ENCODE data around the gene C4B. TPM values are rescaled to one million over a fixed set of nuclear protein-coding genes. Genes with fewer than 3 reads are reported as not detected.
"Not testable (repeated sequence)": the region's sequence is repeated elsewhere in the genome, so short reads cannot be mapped to it uniquely, and the experiment has no call there.

C4B gene
- 9.2 and 14.4 TPM in 2 replicates for polyA plus RNA-seq (2011; rRNA removed)
- 4.5 and 6.2 TPM in 2 replicates for polyA minus RNA-seq (2011; rRNA and poly(A)+ RNA removed)

DNA sequence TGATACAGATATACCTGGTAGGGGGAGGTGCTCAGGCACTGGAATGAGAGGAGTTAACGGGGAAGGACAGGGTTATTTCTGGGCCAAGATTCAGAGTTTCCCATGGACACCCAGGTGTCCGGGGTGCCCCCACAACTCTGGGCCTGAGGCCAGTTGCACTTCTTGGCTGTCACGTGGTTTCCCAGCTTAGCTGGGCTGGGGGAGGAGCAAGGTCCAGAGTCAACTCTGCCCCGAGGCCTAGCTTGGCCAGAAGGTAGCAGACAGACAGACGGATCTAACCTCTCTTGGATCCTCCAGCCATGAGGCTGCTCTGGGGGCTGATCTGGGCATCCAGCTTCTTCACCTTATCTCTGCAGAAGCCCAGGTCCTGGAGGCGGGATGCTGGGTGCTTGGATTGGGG, at the start of gene C4B:
C4B (plus strand) TSS at position 249 of the 400 bp plus-strand sequence; CDS start at position 300, 51 bp downstream.
- H3K36me3 ChIP-seq (ENCODE audit: control insufficient read depth, insufficient read depth, low read length); DNase-seq (ENCODE audit: low read depth); H3K4me3 ChIP-seq (ENCODE audit: low read depth, low read length); POLR2A ChIA-PET; CTCF ChIA-PET; H3K27me3 ChIP-seq (ENCODE audit: control insufficient read depth, insufficient read depth, low read length): not testable (repeated sequence)

DNA sequence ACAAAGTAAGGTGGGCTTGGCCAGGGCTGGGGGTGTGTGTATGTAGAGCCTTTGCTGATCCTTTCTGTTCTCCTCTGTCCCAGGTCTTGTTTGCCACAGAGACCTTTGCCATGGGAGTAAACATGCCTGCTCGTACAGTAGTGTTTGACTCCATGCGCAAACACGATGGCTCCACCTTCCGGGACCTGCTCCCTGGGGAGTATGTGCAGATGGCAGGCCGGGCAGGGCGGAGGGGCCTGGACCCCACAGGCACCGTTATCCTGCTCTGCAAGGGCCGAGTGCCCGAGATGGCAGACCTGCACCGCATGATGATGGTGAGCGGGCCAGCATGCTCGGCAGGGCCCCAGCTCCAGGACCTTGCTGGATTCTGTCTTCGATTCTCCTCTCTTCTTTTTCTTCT, 48.9 kb upstream of the C4B start:
- Histone ChIP-seq H3K27me3 (ENCODE audit: control insufficient read depth, insufficient read depth, low read length) (no peaks in the 10 kb centered on the region), H3K4me3 (ENCODE audit: low read depth, low read length) (no peak overlapping the region), H3K36me3 (ENCODE audit: control insufficient read depth, insufficient read depth, low read length) (peaks cover 55% of the 10 kb centered on the region)
- CTCF ChIA-PET = interaction anchor here (1.0 kb wide), 1 partner anchor 14 kb away, joined by 3 read pairs; no protein-coding TSS in a partner anchor
- DNase-seq (ENCODE audit: low read depth) = no peak
- TF ChIP-seq, protein P1, sequence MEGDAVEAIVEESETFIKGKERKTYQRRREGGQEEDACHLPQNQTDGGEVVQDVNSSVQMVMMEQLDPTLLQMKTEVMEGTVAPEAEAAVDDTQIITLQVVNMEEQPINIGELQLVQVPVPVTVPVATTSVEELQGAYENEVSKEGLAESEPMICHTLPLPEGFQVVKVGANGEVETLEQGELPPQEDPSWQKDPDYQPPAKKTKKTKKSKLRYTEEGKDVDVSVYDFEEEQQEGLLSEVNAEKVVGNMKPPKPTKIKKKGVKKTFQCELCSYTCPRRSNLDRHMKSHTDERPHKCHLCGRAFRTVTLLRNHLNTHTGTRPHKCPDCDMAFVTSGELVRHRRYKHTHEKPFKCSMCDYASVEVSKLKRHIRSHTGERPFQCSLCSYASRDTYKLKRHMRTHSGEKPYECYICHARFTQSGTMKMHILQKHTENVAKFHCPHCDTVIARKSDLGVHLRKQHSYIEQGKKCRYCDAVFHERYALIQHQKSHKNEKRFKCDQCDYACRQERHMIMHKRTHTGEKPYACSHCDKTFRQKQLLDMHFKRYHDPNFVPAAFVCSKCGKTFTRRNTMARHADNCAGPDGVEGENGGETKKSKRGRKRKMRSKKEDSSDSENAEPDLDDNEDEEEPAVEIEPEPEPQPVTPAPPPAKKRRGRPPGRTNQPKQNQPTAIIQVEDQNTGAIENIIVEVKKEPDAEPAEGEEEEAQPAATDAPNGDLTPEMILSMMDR (IDR thresholded peaks at IDR 0.05; ENCODE audit: insufficient read depth, low read depth, low read length) = no peak
- POLR2A ChIA-PET = no interaction called here

DNA sequence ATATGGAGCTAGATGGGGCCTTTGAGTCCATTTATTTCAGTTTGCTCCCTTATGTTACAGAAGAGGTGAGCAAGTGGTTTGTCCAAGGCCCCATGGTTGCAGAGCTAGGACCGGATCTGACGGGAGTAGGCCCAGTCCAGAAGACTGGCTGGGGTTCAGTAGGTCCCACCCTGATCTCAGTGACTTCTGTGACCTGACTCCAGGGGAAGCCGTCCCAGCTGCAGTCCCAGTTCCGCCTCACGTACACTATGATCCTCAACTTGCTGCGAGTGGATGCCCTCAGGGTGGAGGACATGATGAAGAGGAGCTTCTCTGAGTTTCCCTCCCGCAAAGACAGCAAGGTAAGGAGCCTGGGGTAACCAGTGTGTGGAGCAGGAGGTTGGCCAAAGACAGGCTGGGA, 48.1 kb upstream of the C4B start:
- Histone ChIP-seq H3K4me3 (ENCODE audit: low read depth, low read length) (no peak overlapping the region), H3K27me3 (ENCODE audit: control insufficient read depth, insufficient read depth, low read length) (no peaks in the 10 kb centered on the region), H3K36me3 (ENCODE audit: control insufficient read depth, insufficient read depth, low read length) (peaks cover 52% of the 10 kb centered on the region)
- TF ChIP-seq, protein P1 (IDR thresholded peaks at IDR 0.05; ENCODE audit: insufficient read depth, low read depth, low read length) = no peak
- CTCF ChIA-PET = no interaction called here
- no peak for DNase-seq (ENCODE audit: low read depth)
- POLR2A ChIA-PET = no interaction called here

DNA sequence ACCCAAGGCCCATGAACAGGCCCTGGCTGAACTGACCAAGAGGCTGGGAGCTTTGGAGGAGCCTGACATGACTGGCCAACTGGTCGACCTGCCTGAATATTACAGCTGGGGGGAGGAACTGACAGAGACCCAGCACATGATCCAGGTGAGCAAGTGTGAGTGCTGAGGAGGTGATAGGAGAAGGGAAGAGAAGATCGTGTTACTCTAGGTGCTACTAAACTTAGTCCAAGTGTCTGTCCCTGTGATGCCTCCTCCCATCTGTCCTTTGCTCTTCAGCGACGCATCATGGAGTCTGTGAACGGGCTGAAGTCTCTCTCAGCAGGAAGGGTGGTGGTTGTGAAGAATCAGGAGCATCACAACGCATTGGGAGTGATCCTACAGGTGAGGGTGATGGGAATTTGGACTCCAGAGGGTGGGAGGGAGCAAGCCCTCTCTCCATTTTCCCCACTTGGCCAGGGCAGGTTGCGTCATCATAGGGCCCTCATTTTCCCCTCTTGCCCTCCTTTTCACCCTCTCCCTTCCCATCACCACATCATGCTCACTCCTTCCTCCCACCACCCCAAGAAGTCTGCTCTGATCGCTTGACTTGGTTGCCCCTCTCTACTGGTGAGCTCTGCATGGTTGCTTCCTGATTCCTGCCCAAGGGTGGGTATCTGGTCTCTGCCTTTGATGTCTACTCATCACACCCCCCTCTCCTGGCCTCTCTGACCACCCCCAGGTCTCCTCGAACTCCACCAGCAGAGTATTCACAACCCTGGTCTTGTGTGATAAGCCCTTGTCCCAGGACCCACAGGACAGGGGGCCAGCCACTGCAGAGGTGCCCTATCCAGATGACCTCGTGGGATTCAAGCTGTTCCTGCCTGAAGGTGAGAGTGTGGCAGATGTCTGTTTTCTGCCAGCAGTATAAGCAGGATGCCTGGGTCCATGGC, 47.3 kb upstream of the C4B start:
- ChIA-PET CTCF (interaction anchor here (0.6 to 3.9 kb wide), 2 partner anchors 15 to 33 kb away, joined by 3 to 17 read pairs; no protein-coding TSS in a partner anchor), POLR2A (no interaction called here)
- TF ChIP-seq, protein P1 (IDR thresholded peaks at IDR 0.05; ENCODE audit: insufficient read depth, low read depth, low read length) = no peak
- H3K4me3 ChIP-seq (ENCODE audit: low read depth, low read length) = no peak overlapping the region
- H3K36me3 ChIP-seq (ENCODE audit: control insufficient read depth, insufficient read depth, low read length) = peaks cover 46% of the 10 kb centered on the region
- no peaks in the 10 kb centered on the region for H3K27me3 ChIP-seq (ENCODE audit: control insufficient read depth, insufficient read depth, low read length)
- no peak for DNase-seq (ENCODE audit: low read depth)

DNA sequence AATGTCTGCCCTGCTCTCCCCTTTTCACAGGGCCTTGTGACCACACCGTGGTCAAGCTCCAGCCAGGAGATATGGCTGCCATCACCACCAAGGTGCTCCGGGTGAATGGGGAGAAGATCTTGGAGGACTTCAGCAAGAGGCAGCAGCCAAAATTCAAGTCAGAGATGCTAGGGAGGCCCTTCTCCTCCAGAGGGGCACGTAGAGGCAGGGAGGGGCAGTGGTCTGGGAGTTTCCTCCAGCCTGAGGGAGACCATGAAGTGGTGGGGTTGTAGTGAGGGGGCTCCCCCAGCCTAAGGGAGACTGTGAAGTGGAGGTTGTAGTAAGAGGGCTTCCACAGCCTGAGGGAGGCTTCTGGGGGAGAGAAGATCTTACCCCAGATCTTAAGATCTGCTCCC, 46.7 kb upstream of the C4B start:
- Histone ChIP-seq H3K27me3 (ENCODE audit: control insufficient read depth, insufficient read depth, low read length) (no peaks in the 10 kb centered on the region), H3K36me3 (ENCODE audit: control insufficient read depth, insufficient read depth, low read length) (peaks cover 39% of the 10 kb centered on the region), H3K4me3 (ENCODE audit: low read depth, low read length) (no peak overlapping the region)
- TF ChIP-seq, protein P1 (IDR thresholded peaks at IDR 0.05; ENCODE audit: insufficient read depth, low read depth, low read length) = no peak
- ChIA-PET POLR2A (no interaction called here), CTCF (interaction anchor here (0.6 to 3.9 kb wide), 3 partner anchors 16 to 151 kb away, joined by 3 to 17 read pairs (median 5); no protein-coding TSS in a partner anchor)
- no peak for DNase-seq (ENCODE audit: low read depth)

Measured in BJ (cell line).